Lower lobe of right lung (tissue), 2 donors: ENCODE results near the gene HTRA3. TPM values are rescaled to one million over a fixed set of nuclear protein-coding genes. Genes with fewer than 3 reads are reported as not detected.
A peak's percentile ranks its signal among the peaks of the same experiment; 100 is the strongest.

Source experiments
- ATAC-seq, 2 donors: fragments of 200-7000 bp; cut with Tn5 transposase; one replicate each; pipeline ENCODE4 v1.9.1; 2020 to 2022; ENCODE audit warnings: mild to moderate bottlenecking in 2 of 2, moderate library complexity in 2 of 2
- DNase-seq: peaks from one replicate; pipeline ENCODE4 v3.0.0-alpha.2; 2020
- H3K27ac ChIP-seq: fragments of 200-600 bp; one replicate; pipeline ENCODE4 v1.8.0; 2022
- H3K27me3 ChIP-seq: fragments of 200-600 bp; one replicate; pipeline ENCODE4 v1.8.0; 2022; ENCODE audit warnings: low read depth
- H3K36me3 ChIP-seq: fragments of 200-600 bp; one replicate; pipeline ENCODE4 v1.8.0; 2022; ENCODE audit warnings: mild to moderate bottlenecking
- H3K4me1 ChIP-seq: fragments of 200-600 bp; one replicate; pipeline ENCODE4 v1.8.0; 2022
- H3K4me3 ChIP-seq: fragments of 200-600 bp; one replicate; pipeline ENCODE4 v1.8.0; 2022; ENCODE audit warnings: mild to moderate bottlenecking
- H3K9me3 ChIP-seq: fragments of 200-600 bp; one replicate; pipeline ENCODE4 v1.8.0; 2022
- CTCF ChIP-seq: fragments of 200-600 bp; IDR thresholded peaks from one replicate; pipeline ENCODE4 v1.8.0; 2022; ENCODE audit warnings: antibody characterized with exemption, mild to moderate bottlenecking
- intact Hi-C: fragments of 100-400 bp; cut with DNase I; formaldehyde crosslinking; loops from one replicate; pipeline ENCODE4 v1.11.0; 2022
- total RNA-seq: library from RNA; stranded (reverse); fragmentation: NEBNext Ultra II Directional; extraction: Animal tissue kit (Norgen Biotek cat#: 25700); gene quantifications from one replicate; pipeline ENCODE4 v1.2.1, GENCODE V29; 2021
- donor health status: DM: no; HTN: yes; CAD: no; lungs with severe emphysema.

The HTRA3 gene
- total RNA-seq, 1 donor from 2014 or later: 15.5 TPM

- intact Hi-C loops: no loop called here
- peaks cover 19% of the 10 kb centered on the region for H3K4me1 ChIP-seq
- H3K36me3 ChIP-seq: peaks cover 59% of the 10 kb centered on the region
Observed at GRCh38 chr4:8228319-8229250, 41.0 kb upstream of the HTRA3 start.

GRCh38 chr4:8229331-8229975 is 40.1 kb upstream of the HTRA3 start:
- no peak for DNase-seq
- Histone ChIP-seq H3K4me3 (no peak overlapping the region), H3K9me3 (no peaks in the 10 kb centered on the region), H3K4me1 (peaks cover 19% of the 10 kb centered on the region), H3K27ac (no peak overlapping the region), H3K27me3 (no peaks in the 10 kb centered on the region), H3K36me3 (peaks cover 52% of the 10 kb centered on the region)
- intact Hi-C loops: no loop called here
- no peak for TF ChIP-seq CTCF
- no peak for ATAC-seq

More at GRCh38 chr4:8228319-8229250, 41.0 kb upstream of the HTRA3 start:
- no peak overlapping the region for H3K4me3 ChIP-seq
- ATAC-seq (peak; percentile 92), DNase-seq (peak; percentile 90)
- TF ChIP-seq CTCF: no peak
- peak overlapping the region; percentile 3 for H3K27ac ChIP-seq
- no peaks in the 10 kb centered on the region for H3K9me3 ChIP-seq
- H3K27me3 ChIP-seq: no peaks in the 10 kb centered on the region

- H3K27me3 ChIP-seq: no peaks in the 10 kb centered on the region
- peaks cover 52% of the 10 kb centered on the region for H3K36me3 ChIP-seq
- intact Hi-C loops: no loop called here
- no peak overlapping the region for H3K27ac ChIP-seq
- no peaks in the 10 kb centered on the region for H3K9me3 ChIP-seq
- ATAC-seq: no peak
- peaks cover 19% of the 10 kb centered on the region for H3K4me1 ChIP-seq
- H3K4me3 ChIP-seq: no peak overlapping the region
- no peak for TF ChIP-seq CTCF
- no peak for DNase-seq
Observed at GRCh38 chr4:8230033-8230432, 39.5 kb upstream of the HTRA3 start.

GRCh38 chr4:8230891-8231290 is 38.7 kb upstream of the HTRA3 start:
- Histone ChIP-seq H3K9me3 (no peaks in the 10 kb centered on the region), H3K27me3 (no peaks in the 10 kb centered on the region), H3K4me3 (no peak overlapping the region), H3K36me3 (peaks cover 53% of the 10 kb centered on the region), H3K27ac (no peak overlapping the region), H3K4me1 (peaks cover 19% of the 10 kb centered on the region)
- TF ChIP-seq CTCF: no peak
- DNase-seq: no peak
- no peak for ATAC-seq
- intact Hi-C loops: no loop called here

- DNase-seq (no peak), ATAC-seq (no peak)
- Histone ChIP-seq H3K9me3 (no peaks in the 10 kb centered on the region), H3K27me3 (no peaks in the 10 kb centered on the region), H3K4me3 (no peak overlapping the region), H3K36me3 (peaks cover 53% of the 10 kb centered on the region), H3K4me1 (peaks cover 19% of the 10 kb centered on the region), H3K27ac (no peak overlapping the region)
- no peak for TF ChIP-seq CTCF
- intact Hi-C loops: no loop called here
Observed at GRCh38 chr4:8231551-8232049, 38.0 kb upstream of the HTRA3 start.
